ENCODE measurements around the gene PPP1R12B.
"Not testable (repeated sequence)": the region's sequence is repeated elsewhere in the genome, so short reads cannot be mapped to it uniquely, and the experiment has no call there.

The PPP1R12B gene

GRCh38 chr1:202343652-202344349, 4.7 kb upstream of the PPP1R12B start:
- no peak for DNase-seq (ENCODE audit: low spot score)

- no peak for DNase-seq (ENCODE audit: low spot score)
Measured at GRCh38 chr1:202348005-202348508, 442 bp upstream of the PPP1R12B start.

- DNase-seq (ENCODE audit: low spot score): no peak
Measured at GRCh38 chr1:202349206-202349928, 868 bp downstream of the PPP1R12B start.

GRCh38 chr1:202351725-202352124, 3.2 kb downstream of the PPP1R12B start:
- no peak for DNase-seq (ENCODE audit: low spot score)

- DNase-seq (ENCODE audit: low spot score): not testable (repeated sequence)
Measured at GRCh38 chr1:202352583-202353197, 4.2 kb downstream of the PPP1R12B start.

GRCh38 chr1:202355944-202356553, 7.5 kb downstream of the PPP1R12B start:
- DNase-seq (ENCODE audit: low spot score): no peak

- no peak for DNase-seq (ENCODE audit: low spot score)
Measured at GRCh38 chr1:202357506-202357905, 9.0 kb downstream of the PPP1R12B start.

- DNase-seq (ENCODE audit: low spot score): no peak
Measured at GRCh38 chr1:202361224-202361623, 12.7 kb downstream of the PPP1R12B start.

- no peak for DNase-seq (ENCODE audit: low spot score)
Measured at GRCh38 chr1:202361701-202362100, 13.2 kb downstream of the PPP1R12B start.

- DNase-seq (ENCODE audit: low spot score): no peak
Measured at GRCh38 chr1:202362212-202362611, 13.7 kb downstream of the PPP1R12B start.

- DNase-seq (ENCODE audit: low spot score): no peak
Measured at GRCh38 chr1:202365092-202365815, 16.8 kb downstream of the PPP1R12B start.

GRCh38 chr1:202367271-202367670, 18.8 kb downstream of the PPP1R12B start:
- DNase-seq (ENCODE audit: low spot score): no peak

- not testable (repeated sequence) for DNase-seq (ENCODE audit: low spot score)
Measured at GRCh38 chr1:202370906-202371305, 22.4 kb downstream of the PPP1R12B start.

GRCh38 chr1:202374099-202374498, 25.6 kb downstream of the PPP1R12B start:
- DNase-seq (ENCODE audit: low spot score): no peak

GRCh38 chr1:202375175-202375574, 26.7 kb downstream of the PPP1R12B start:
- not testable (repeated sequence) for DNase-seq (ENCODE audit: low spot score)

- DNase-seq (ENCODE audit: low spot score): no peak
Measured at GRCh38 chr1:202376247-202376646, 27.7 kb downstream of the PPP1R12B start.

- peak; percentile 12 for DNase-seq (ENCODE audit: low spot score)
Measured at GRCh38 chr1:202379884-202380529, 31.5 kb downstream of the PPP1R12B start.

GRCh38 chr1:202380535-202380934, 32.0 kb downstream of the PPP1R12B start:
- not testable (repeated sequence) for DNase-seq (ENCODE audit: low spot score)

- not testable (repeated sequence) for DNase-seq (ENCODE audit: low spot score)
Measured at GRCh38 chr1:202381867-202382266, 33.4 kb downstream of the PPP1R12B start.

- DNase-seq (ENCODE audit: low spot score): not testable (repeated sequence)
Measured at GRCh38 chr1:202395831-202396230, 47.3 kb downstream of the PPP1R12B start.

- DNase-seq (ENCODE audit: low spot score): no peak
Measured at GRCh38 chr1:202397256-202397655, 48.8 kb downstream of the PPP1R12B start.
